ENCODE measurements around the gene KIF22.
"Not testable (repeated sequence)": the region's sequence is repeated elsewhere in the genome, so short reads cannot be mapped to it uniquely, and the experiment has no call there.

The KIF22 gene

DNA sequence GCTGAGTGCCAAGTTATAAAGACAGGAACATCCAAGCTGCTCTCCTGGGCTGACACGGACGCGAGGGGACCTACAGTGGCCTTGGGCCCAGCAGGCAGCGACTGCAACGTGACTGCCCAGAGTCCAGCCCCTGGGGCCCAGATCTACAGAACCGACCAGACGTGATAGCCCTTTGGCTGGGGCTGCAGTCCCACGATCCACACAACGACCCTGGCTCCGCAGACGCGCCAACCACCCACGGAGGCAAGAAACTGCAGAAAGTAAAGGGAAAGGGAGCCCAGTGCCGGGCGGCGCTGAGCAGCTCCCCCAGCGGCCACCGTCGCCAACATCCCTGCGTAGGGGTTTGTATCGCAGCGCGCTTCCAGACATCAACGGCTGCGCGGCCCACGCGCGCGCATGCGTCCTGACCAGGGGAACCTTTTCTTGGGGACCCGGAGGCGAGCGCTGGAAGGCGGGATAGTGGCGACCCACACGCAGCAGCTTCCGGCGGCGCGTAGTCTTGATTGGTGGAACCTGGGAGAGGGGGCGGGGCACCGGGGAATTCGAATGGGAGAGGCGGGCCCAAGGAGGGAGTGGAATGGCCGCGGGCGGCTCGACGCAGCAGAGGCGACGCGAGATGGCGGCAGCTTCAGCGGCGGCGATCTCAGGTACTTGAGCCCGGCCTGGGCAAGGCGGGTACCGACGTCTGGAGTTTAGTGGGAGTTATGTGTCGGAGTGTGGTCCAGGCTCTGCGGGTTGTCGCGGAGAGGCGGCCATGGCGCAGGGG is at the start of gene KIF22:
TSS of gene KIF22 (plus strand) at position 569 of the 766 bp plus-strand sequence. CDS start at position 578, 9 bp downstream.
- DNase-seq (ENCODE audit: low spot score): peak; percentile 98

DNA sequence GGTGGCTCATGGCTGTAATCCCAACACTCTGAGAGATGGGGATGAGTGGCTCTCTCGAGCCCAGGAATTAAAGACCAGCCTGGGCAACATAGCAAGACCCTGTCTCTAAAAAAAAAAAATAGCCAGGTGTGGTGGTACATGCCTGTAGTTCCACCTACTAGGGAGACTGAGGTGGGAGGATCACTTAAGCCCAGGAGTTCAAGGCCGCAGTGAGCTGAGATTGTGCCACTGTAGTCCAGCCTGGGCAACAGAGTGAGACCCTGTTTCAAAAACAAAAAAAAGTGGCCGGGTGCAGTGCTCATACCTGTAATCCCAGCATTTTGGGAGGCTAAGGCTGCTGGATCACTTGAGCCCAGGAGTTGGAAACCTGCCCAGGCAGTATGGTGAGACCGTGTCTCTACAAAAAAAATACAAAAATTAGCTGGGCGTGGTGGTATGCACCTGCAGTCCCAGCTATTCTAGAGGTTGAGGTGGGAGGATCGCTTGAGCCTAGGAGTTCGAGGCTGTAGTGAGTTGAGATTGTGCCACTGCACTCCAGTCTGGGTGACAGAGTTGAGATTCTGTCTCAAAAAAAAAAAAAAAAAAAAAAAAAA is 47.8 kb upstream of the KIF22 start:
- no peak for DNase-seq (ENCODE audit: low spot score)

DNA sequence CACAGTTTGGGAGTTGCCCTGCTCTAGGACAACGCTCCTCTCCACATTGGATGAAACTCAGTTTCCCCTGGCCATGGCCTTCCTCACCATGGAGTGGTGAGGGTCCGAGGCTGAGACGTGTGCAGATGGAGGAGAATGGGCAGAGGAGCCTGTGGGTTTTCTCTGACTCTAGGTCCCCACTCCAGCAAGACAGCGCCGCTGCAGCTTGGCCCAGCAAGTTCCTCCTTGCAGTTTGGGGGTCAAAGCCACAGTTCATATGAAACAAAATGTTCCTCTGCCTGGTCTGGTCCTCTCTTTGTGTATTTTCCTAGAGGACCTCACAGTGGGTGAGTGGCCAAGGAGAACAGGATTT is 47.1 kb upstream of the KIF22 start:
- no peak for DNase-seq (ENCODE audit: low spot score)

DNA sequence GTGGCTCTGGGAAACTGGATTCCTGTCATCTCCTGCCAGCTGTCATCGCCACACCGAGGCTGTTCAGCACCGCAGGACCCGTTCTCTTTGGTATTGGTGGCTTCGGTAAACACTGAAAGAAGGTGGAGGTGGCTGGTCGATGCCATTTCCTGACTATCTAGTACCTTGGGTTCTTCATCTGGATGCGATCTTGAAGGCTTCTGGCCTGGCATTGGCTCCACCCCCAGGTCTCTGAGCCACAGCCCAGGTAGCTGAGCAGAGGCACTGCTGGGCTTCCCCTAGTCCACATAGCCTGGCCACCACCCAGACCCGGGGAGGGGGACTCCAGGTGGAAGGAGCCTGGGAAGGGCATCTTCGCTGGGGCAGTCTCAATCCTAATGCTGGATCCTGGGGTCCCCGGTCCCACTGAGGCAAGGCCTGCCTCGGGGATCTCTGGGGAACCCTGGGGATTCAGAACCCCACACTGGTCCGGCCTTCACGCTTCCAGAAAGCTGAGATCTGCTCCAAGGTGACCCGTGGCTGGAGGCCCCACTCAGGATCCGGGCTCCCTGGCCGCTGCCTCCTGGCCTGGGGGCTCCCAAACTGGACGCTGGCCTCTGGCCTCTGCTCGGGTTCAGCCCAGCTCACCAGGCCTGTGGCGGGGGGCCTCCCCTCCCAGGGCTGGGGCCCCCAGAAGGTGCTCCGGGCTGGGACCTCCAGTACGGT is 46.6 kb upstream of the KIF22 start:
- no peak for DNase-seq (ENCODE audit: low spot score)

DNA sequence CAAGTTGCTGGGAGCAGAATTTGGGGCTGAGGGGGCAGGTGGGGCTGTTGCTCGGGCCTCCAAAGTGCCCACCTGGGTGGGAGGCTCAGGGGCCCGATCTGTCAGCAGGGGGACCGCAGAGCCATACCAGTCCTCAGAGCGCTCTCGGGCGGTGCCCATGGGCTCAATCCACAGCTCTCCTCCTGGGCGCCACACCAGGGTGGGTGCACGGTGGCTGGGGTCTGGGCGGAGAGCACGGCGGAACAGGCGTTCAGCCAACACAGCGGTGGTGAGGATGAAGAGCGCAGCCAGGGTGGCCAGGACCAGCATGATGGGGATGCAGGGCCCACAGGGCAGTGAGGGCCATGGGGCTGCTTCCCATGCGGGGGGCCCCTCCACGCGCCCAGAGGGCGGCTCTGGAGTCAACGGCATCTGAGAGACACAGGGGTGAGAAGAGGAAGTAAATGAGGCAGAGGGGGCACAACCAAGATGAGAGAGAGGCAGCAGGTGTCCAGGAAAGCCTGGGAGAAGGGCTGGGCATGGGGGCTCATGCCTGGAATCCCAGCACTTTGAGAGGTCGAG is 45.9 kb upstream of the KIF22 start:
- DNase-seq (ENCODE audit: low spot score): no peak

DNA sequence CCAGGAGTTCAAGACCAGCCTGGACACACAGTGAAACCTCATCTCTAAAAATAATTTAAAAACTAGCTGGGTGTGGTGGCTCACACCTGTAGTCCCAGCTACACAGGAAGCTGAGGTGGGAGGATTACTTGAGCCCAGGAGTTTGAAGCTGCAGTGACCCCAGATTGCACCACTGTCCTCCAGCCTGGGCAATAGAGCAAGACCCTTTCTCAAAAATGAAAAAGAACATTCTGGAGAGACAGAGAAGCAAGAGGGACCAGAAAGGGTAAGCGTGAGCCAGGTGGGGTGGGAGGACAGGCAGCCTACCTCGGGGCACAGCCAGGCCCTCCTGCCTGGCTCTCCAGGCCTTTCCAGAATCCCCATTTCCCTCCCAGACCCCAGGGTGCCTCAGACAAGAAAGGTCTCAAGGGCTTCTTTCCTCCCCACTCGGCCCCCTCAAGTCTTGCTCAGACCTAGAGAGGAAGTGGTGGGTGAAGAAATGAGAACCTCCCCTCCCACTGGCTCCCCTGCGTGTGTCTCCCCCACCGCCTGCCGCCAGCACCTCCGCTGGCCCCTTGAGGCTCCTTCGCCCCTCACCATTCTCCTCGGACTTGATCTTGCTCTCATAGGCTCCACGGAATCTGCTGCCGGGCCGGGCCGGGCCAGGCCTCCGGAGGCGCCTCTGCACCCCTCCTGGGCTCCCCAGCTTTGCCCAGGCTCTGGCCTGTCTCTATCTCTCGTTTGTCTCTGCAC is 45.3 kb upstream of the KIF22 start:
- peak; percentile 19 for DNase-seq (ENCODE audit: low spot score)

DNA sequence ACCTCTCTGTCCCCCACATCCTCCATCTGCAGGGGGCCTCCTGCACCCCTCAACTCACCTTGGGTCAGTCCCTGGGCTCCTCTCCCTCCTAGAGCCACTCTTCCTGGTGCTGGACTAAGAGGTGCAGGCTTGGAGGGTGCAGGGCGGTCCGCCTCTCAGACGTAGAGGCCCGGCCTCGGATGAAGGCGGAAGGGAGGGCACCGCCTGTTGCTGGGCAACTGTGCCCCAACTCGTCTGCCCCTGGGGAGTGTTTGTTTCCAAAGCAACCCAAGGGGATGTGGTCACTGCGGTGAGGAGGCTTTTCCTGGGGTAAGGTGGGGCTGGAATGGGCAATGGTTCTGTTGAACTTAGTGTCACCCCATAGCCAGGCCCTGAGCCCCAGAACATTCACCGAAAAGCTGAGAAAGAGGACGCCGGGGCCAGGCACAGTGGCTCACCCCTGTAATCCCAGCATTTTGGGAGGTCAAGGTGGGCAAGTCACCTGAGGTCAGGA is 44.7 kb upstream of the KIF22 start, which contains the start of gene C16orf54:
TSS of gene C16orf54 (minus strand) at position 138 of the 493 bp plus-strand sequence. CDS start 1,039 bp downstream, outside the sequence.
- peak; percentile 41 for DNase-seq (ENCODE audit: low spot score)

DNA sequence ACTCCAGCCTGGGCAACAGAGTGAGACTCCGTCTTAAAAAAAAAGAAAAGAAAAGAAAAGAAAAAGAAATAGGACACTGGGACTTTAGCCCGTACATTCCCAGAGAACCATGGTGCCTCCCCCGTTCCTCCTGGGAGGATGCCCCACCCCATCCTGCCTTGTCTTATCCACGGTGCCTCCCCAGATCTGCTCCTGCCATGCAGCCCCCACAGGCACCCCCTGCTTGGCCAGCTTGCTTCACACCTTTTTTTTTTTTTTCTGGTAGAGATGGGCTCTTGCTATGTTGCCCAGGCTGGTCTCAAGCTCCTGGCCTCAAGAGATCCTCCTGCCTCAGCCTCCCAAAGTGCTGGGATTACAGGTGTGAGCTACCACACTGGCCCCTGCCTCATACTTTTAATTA is 44.0 kb upstream of the KIF22 start:
- not testable (repeated sequence) for DNase-seq (ENCODE audit: low spot score)

DNA sequence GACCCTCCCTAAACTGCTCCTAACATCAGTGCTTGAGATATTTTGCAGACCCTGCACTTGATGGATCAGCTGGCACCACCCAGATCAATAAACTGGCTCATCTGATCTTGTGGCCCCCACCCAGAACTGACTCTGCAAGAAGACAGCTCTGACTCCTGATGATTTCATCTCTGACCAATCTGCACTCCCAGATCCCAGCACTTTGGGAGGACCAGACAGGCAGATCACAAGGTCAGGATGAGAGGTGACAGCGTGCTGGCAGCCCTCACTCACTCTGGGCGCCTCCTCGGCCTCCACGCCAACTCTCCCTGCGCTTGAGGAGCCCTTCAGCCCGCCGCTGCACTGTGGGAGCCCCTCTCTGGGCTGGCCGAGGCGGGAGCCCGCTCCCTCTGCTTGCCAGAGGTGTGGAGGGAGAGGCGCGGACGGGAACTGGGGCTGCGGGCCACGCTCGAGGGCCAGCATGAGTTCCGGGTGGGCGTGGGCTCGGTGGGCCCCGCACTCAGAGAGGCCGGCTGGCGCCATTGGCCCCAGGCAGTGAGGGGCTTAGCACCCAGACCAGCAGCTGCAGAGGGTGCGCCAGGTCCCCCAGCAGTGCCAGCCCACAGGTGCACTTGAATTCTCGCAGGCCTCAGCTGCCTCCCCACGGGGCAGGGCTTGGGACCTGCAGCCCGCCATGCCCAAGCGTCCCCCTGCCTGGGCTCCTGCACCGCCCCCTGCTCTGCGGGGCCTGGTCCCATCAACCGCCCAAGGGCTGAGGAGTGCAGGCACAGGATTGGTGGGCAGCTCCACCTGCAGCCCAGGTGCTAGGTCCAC is 42.4 kb upstream of the KIF22 start:
- no peak for DNase-seq (ENCODE audit: low spot score)

DNA sequence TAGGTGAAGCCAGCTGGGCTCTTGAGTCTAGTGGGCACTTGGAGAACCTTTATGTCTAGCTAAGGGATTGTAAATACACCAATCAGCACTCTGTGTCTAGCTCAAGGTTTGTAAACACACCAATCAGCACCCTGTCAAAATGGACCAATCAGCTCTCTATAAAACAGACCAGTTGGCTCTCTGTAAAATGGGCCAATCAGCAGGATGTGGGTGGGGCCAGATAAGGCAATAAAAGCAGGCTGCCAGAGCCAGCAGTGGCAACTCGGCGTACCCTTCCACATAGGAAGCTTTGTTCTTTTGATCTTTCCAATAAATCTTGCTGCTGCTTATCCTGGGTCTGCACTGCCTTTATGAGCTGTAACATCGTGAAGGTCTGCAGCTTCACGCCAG is 41.8 kb upstream of the KIF22 start:
- DNase-seq (ENCODE audit: low spot score): not testable (repeated sequence)

DNA sequence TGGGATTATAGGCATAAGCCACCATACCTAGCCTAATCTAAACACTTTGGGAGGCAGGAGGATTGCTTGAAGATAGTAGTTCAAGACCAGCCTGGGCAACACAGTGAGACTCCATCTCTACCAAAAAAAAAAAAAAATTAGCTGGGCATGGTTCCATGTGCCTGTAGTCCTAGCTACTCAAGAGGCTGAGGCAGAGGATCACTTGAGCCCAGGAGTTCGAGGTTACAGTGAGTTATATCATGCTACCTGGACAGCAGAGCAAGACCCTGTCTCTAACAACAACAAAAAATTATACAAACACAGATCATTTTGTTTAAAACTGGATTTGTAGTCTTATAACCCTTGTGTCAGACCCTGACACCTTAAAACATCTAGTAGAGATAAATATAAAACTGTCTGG is 37.0 kb upstream of the KIF22 start:
- DNase-seq (ENCODE audit: low spot score): no peak

DNA sequence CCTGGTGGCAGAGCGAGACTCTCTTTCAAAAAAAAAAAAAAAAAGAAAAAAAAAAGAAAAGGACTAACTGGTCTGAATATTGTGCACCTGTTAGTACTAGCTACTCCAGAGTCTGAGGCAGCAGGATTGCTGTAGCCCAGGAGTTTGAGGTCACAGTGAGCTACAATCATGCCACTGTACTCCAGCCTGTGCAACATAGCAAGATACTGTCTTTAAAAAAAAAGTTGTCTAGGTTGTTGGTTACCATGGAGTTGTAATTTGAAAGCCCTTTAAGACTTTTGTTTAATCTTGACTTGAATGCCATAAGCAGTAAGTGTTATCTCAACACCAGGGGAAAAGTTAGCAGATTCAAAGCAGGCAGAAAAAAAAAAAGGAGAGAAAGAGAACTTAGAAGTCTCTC is 33.9 kb upstream of the KIF22 start:
- no peak for DNase-seq (ENCODE audit: low spot score)

DNA sequence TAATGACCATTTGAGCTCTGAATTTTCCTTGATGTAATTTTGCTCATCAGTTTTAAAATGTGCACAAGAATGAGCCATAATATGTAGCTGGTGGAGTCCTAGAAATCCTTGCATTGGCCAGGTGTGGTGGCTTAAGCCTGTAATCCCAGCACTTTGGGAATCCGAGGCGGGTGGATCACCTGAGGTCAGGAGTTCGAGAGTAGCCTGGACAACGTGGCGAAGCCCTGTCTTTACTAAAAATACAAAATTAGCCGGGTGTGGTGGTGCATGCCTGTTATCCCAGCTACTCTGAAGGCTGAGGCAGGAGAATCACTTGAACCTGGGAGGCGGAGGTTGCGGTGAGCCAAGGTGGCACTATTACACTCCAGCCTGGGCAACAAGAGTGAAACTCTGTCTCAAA is 33.5 kb upstream of the KIF22 start:
- DNase-seq (ENCODE audit: low spot score): not testable (repeated sequence)

DNA sequence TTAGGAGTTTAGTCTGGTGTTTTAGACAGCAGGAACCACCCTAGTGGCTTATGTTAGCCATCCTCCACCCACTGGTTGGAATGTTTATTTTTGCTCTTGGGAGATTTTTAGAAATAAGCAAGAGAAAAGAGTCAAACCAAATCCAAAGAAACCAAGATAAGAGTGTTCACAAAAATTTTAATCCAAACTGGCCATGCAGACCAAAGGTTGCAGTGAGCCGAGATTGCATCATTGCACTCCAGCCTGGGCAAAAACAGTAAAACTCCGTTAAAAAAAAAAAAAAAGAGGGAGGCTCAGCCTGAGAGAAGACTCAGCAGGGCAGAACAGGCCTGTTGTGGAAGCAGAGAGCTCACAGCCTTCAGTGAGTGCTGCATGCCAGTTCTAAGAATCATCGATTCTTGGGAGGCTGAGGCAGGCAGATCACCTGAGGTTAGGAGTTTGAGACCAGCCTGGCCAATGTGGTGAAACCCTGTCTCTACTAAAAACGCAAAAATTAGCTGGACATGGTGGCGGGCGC is 32.5 kb upstream of the KIF22 start:
- no peak for DNase-seq (ENCODE audit: low spot score)

DNA sequence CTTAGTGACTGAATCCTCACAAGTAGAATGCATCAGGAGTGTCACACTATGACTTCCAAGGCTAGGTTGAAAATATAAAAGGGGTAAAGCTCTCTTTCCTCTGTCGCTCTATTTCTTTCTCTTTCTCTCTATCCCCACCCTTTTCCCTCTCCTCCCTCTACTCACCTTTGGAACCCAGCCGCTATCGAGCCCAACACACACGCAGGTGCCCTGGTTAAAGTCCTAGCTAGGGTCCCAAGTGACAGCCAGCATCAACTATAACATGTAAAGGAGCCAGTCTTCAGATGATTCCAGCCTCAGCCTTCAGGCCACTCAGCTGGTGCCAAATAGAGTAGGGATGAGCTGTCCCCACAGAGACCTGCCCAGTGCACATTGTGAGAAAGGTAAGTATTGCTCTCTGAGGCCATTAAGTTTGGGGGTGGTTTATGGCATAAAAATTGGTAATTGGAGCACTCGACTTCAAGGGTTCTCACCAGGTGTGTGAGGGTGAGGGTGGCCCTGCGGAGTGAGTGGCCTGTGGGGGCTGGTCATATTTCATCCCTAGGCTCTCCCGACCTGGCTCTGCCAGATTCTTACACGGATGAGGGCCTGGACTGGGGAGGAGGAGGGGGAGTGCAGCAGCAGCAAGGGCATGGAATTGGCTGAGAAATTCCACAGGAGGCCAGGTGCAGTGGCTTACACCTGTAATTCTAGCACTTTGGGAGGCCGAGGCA is 29.8 kb upstream of the KIF22 start:
- DNase-seq (ENCODE audit: low spot score): no peak

DNA sequence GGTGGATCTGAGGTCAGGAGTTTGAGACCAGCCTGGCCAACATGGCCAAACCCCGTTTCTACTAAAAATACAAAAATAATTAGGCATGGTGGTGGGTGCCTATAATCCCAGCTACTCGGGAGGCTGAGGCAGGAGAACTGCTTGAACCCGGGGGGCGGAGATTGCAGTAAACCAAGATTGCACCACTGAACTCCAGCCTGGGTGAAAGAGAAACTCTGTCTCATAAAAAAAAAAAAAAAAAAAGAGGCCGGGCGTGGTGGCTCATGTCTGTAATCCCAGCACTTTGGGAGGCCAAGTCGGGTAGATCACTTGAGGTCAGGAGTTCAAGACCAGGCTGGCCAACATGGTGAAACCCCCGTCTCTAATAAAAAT is 29.3 kb upstream of the KIF22 start:
- DNase-seq (ENCODE audit: low spot score): not testable (repeated sequence)

DNA sequence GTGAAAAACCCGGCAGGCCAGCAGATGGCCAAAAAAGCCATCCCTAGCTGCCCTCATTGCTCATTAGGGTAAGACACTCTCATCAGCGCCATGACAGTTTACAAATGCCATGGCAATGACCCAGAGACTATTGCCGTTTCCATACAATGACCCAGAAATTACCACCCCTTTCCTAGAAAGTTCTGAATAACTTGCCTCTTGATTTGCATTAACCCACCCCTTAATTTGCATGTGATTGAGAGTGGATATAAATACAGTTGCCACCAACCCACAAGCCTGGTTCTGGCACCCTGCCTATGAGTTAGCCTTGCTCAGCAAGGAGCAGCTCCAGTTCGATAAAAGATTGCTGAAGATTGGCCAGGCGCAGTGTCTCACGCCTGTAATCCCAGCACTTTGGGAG is 28.7 kb upstream of the KIF22 start:
- no peak for DNase-seq (ENCODE audit: low spot score)

DNA sequence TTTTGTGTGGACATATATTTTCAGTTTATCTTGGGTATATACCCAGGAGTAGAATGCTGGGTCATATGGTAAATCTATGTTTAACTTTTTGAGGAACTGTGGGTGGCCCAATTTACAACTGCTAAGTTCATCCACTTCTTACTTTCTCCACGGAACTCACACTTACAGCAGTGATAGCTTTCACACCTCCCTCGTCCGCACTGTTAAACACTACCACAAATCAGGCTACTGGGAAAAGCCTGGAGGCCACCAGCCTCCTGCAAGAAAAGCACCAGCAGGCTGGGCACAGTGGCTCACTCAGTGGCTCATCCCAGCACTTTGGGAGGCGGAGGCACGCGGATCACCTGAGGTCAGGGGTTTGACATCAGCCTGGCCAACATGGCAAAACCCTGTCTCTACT is 27.2 kb upstream of the KIF22 start:
- DNase-seq (ENCODE audit: low spot score): no peak

DNA sequence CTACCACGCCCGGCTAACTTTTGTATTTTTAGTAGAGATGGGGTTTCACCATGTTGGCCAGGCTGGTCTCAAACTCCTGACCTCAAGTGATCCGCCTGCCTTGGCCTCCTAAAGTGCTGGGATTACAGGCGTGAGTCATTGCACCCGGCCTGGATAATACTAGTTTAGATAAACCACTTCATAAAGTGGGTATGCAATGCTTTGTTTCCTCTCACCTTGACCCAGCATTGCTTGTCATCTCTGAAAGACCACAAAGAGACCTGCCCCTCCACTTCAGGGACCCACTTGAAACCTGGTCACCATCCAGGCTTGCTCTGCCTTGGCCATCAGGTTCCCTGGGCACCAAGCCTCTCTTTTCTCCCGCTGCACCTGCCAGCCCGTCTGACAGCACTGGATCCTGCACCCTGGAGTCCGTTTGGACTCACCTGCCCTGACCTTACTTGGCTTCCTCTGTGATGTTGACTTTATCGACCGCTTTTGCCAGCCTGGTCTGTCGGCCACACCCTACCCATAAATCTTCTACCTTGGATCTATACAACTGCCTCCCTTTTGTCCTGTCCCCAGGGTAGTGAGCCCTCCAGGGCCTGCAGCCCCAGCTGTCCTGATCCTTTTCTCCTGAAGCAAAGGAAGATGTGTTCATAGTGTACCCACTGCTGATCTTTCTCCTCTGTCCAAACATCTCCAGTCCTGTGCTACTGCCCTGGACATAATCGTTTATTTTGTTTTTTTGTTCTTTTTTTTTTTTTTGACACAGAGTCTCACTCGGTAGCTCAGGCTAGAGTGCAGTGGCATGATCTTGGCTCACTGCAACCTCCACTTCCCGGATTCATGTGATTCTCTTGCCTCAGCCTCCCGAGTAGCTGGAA is 25.2 kb upstream of the KIF22 start:
- no peak for DNase-seq (ENCODE audit: low spot score)
